HG03378 (cell line): ENCODE results near the gene GJA3.

Experiments
- ATAC-seq: cut with Tn5 transposase; IDR thresholded peaks from one replicate; pipeline ENCODE4 v1.9.1; 2021; ENCODE audit warnings: mild to moderate bottlenecking, moderate library complexity; ENCODE audit not compliant: unreplicated experiment

The GJA3 gene

GRCh38 chr13:20130012-20130411, 30.8 kb downstream of the GJA3 start:
- no peak for ATAC-seq

GRCh38 chr13:20129076-20129475, 31.8 kb downstream of the GJA3 start:
- no peak for ATAC-seq

GRCh38 chr13:20128459-20128931, 32.4 kb downstream of the GJA3 start:
- ATAC-seq = peak; percentile 9

GRCh38 chr13:20127562-20128458, 33.0 kb downstream of the GJA3 start:
- ATAC-seq = peak; percentile 57

GRCh38 chr13:20127262-20127561, 33.6 kb downstream of the GJA3 start:
- peak; percentile 12 for ATAC-seq

GRCh38 chr13:20126541-20127261, 34.2 kb downstream of the GJA3 start:
- no peak for ATAC-seq

GRCh38 chr13:20125783-20126165, 35.1 kb downstream of the GJA3 start:
- ATAC-seq = no peak

GRCh38 chr13:20125129-20125782, 35.6 kb downstream of the GJA3 start:
- no peak for ATAC-seq

- ATAC-seq = no peak
Observed at GRCh38 chr13:20124303-20124702, 36.5 kb downstream of the GJA3 start.

GRCh38 chr13:20121159-20121525, 39.7 kb downstream of the GJA3 start:
- no peak for ATAC-seq

- ATAC-seq = no peak
Observed at GRCh38 chr13:20119960-20120359, 40.9 kb downstream of the GJA3 start.

GRCh38 chr13:20118268-20119140, 42.3 kb downstream of the GJA3 start:
- ATAC-seq = no peak

- ATAC-seq = no peak
Observed at GRCh38 chr13:20116213-20116612, 44.6 kb downstream of the GJA3 start.

GRCh38 chr13:20114066-20114610, 46.7 kb downstream of the GJA3 start:
- no peak for ATAC-seq

GRCh38 chr13:20109037-20109436, 51.8 kb downstream of the GJA3 start:
- no peak for ATAC-seq

- no peak for ATAC-seq
Observed at GRCh38 chr13:20106742-20107141, 54.1 kb downstream of the GJA3 start.

- ATAC-seq = no peak
Observed at GRCh38 chr13:20105161-20105689, 55.6 kb downstream of the GJA3 start.

- ATAC-seq = no peak
Observed at GRCh38 chr13:20102525-20103180, 58.2 kb downstream of the GJA3 start.

- ATAC-seq = no peak
Observed at GRCh38 chr13:20101467-20102316, 59.2 kb downstream of the GJA3 start.
